KMS-11 (cell line): ENCODE results near the gene TSPAN14.

Experiments used
- H2AFZ ChIP-seq: fragments of 200-600 bp; sonication (generic); 2 replicates; pipeline ENCODE4 v1.6.1; 2016; ENCODE audit warnings: antibody characterized with exemption, mixed run types, low read depth
- H3K27ac ChIP-seq: fragments of 200-600 bp; sonication (generic); 2 replicates; pipeline ENCODE4 v1.6.1; 2016; ENCODE audit warnings: mild to moderate bottlenecking, mixed run types
- H3K27me3 ChIP-seq: fragments of 200-600 bp; sonication (generic); 2 replicates; pipeline ENCODE4 v1.6.1; 2017; ENCODE audit warnings: mild to moderate bottlenecking, low read depth, mixed run types, moderate library complexity; ENCODE audit not compliant: insufficient read depth
- H3K36me3 ChIP-seq: fragments of 200-600 bp; sonication (generic); 2 replicates; pipeline ENCODE4 v1.6.1; 2017; ENCODE audit warnings: mild to moderate bottlenecking, mixed run types; ENCODE audit not compliant: insufficient read depth
- H3K4me1 ChIP-seq: fragments of 200-600 bp; sonication (generic); 2 replicates; pipeline ENCODE4 v1.6.1; 2016; ENCODE audit warnings: mild to moderate bottlenecking, low read depth, mixed run types; ENCODE audit not compliant: poor library complexity, severe bottlenecking
- H3K4me2 ChIP-seq: fragments of 200-600 bp; sonication (generic); 2 replicates; pipeline ENCODE4 v1.7.0; 2016; ENCODE audit warnings: mild to moderate bottlenecking, mixed run types
- H3K4me3 ChIP-seq: fragments of 200-600 bp; sonication (generic); IDR thresholded peaks from 2 replicates; pipeline ENCODE4 v1.6.1; 2017; ENCODE audit warnings: low read depth, low read length, mixed read lengths; ENCODE audit not compliant: insufficient read depth
- H3K79me2 ChIP-seq: fragments of 200-600 bp; sonication (generic); 2 replicates; pipeline ENCODE4 v1.6.1; 2016; ENCODE audit warnings: low read depth, mixed run types; ENCODE audit not compliant: insufficient read depth
- H3K9ac ChIP-seq: fragments of 200-600 bp; sonication (generic); 2 replicates; pipeline ENCODE4 v1.6.1; 2016; ENCODE audit warnings: mild to moderate bottlenecking, mixed run types
- H4K20me1 ChIP-seq: fragments of 200-600 bp; sonication (generic); 2 replicates; pipeline ENCODE4 v1.6.1; 2016; ENCODE audit warnings: mild to moderate bottlenecking, mixed run types; ENCODE audit not compliant: insufficient read depth
- TF ChIP-seq, protein P1 (sequence below): fragments of 200-600 bp; sonication (generic); conservative IDR thresholded peaks from 2 replicates; pipeline ENCODE4 v1.6.1; 2017; ENCODE audit warnings: low read depth, mild to moderate bottlenecking, antibody characterized with exemption, low read length, moderate library complexity, mixed read lengths

The TSPAN14 gene

DNA sequence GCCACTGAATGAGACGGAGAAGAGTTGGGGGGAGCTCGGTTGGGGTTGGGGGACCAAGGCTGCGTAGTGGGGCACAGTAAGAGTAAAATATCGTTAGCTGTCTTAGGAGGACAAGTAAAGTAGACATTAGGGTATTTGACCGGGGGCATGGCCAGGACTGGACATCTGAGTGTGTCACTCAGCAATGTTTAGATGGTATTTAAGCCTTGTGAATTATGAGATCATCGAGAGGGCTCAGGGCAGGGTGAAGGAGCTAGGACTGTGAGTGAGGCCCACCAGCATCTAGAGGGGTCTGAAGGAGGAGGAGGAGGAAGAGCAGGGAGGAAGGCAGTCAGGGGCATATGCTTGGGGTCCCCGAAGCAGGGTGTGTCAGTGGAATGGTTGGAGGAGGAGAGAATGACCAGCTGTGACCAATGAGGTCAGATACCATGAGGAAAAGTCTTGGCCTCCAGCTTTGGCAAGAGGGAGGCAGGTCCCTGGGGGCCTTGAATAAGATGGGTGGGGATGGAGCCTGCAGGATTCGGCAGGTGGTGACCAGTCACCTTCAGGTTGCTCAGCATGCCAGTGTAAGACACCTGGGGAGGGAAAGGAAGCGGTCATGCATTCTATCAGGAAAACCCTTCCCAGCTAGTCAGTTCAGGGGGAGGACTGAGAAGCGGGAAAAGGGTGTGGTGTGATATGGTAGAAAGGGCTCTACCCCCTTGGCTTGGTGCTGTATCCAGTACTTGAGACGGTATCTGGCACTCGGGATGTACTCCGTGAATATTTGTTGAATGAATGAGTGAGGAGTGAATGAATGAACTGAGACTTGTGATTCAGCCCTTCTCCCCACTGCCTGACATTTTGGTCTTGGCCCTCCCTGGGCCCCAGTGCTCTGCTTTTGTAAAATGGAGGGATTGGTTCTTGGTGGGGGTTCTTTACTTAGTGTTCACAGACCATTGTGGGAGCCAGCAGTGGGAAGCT, 48.8 kb downstream of the TSPAN14 start:
- Histone ChIP-seq H3K27me3 (no peaks in the 10 kb centered on the region), H4K20me1 (no peaks in the 10 kb centered on the region), H3K27ac (no peak overlapping the region), H3K79me2 (no peaks in the 10 kb centered on the region), H3K4me2 (no peak overlapping the region), H2AFZ (no peak overlapping the region), H3K4me1 (peaks cover 3% of the 10 kb centered on the region), H3K36me3 (no peaks in the 10 kb centered on the region), H3K4me3 (no peak overlapping the region), H3K9ac (no peak overlapping the region)
- TF ChIP-seq, protein P1, sequence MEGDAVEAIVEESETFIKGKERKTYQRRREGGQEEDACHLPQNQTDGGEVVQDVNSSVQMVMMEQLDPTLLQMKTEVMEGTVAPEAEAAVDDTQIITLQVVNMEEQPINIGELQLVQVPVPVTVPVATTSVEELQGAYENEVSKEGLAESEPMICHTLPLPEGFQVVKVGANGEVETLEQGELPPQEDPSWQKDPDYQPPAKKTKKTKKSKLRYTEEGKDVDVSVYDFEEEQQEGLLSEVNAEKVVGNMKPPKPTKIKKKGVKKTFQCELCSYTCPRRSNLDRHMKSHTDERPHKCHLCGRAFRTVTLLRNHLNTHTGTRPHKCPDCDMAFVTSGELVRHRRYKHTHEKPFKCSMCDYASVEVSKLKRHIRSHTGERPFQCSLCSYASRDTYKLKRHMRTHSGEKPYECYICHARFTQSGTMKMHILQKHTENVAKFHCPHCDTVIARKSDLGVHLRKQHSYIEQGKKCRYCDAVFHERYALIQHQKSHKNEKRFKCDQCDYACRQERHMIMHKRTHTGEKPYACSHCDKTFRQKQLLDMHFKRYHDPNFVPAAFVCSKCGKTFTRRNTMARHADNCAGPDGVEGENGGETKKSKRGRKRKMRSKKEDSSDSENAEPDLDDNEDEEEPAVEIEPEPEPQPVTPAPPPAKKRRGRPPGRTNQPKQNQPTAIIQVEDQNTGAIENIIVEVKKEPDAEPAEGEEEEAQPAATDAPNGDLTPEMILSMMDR = no peak

DNA sequence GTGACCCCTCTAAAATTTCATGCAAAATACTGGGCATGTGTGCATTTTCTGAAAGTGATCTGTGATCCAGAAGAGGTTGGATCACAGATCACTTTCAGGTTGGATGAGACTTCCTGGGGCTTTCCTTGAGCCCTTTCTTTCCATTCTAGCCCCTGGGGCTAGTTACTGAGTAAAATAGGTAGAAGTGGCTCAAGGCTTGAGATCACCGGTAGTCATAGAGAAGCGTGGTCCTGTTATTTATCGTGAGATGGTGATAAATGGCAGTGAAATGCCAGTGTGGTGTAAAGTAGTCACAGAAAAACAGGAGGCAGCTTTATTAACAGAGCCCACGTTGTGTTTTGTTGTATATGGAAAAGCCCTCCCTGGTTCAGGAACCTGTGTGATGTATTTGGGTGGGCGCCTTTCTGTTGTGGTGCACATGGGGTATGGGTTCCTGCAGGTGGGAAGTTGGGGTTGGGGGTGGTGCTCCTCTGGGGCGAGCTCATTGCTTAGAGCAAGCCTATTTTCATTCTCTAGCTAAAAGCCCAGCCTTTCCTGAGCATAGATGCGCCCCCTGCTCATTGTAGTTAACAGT, 49.6 kb downstream of the TSPAN14 start:
- Histone ChIP-seq H3K4me1 (peaks cover 3% of the 10 kb centered on the region), H4K20me1 (no peaks in the 10 kb centered on the region), H3K36me3 (no peaks in the 10 kb centered on the region), H3K4me3 (no peak overlapping the region), H3K79me2 (no peaks in the 10 kb centered on the region), H3K27me3 (no peaks in the 10 kb centered on the region), H3K9ac (no peak overlapping the region), H3K27ac (no peak overlapping the region), H2AFZ (no peak overlapping the region), H3K4me2 (no peak overlapping the region)
- TF ChIP-seq, protein P1 = no peak

- TF ChIP-seq, protein P1 = no peak
- H2AFZ ChIP-seq = no peak overlapping the region
- no peak overlapping the region for H3K4me3 ChIP-seq
- H4K20me1 ChIP-seq = no peaks in the 10 kb centered on the region
- no peak overlapping the region for H3K4me2 ChIP-seq
- H3K27ac ChIP-seq = no peak overlapping the region
- no peaks in the 10 kb centered on the region for H3K36me3 ChIP-seq
- no peaks in the 10 kb centered on the region for H3K4me1 ChIP-seq
- H3K27me3 ChIP-seq = no peaks in the 10 kb centered on the region
- H3K9ac ChIP-seq = no peak overlapping the region
- H3K79me2 ChIP-seq = no peaks in the 10 kb centered on the region
These were observed 50.2 kb downstream of the TSPAN14 start for GRCh38 chr10:80504158-80504811.

DNA sequence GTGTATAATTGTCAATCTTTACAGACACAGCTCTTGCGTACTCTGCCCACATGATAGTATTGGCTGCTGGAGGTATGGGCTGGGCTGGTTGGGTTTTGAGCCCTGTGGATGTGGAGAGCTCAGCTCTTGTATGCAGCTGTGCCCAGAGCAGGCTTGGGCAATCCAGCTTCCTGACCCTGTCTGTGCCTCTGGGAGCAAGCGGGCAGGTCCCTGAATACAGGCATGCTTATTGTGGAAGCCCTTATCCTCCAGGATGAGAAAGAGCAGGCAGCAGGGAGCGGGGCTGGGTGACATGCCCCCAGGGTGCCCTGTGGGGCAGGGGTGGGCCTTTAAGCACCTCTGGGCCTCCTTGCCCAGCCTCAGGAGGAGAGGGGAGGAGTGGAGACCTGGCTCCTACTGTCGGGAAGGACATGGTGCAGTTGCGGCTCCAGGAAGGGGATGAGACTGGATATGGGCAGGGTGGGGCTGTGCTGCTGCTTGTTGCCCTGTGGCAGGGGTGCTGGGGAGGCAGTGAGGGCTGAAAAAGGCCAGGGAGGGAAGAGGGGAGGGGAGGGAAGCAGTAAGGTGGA, 50.9 kb downstream of the TSPAN14 start:
- Histone ChIP-seq H3K27me3 (no peaks in the 10 kb centered on the region), H3K79me2 (no peaks in the 10 kb centered on the region), H3K4me1 (no peaks in the 10 kb centered on the region), H3K4me2 (no peak overlapping the region), H3K27ac (no peak overlapping the region), H3K36me3 (no peaks in the 10 kb centered on the region), H2AFZ (0 out of 2 replicates have a peak overlapping the region, but pooled peaks have one; percentile 1), H4K20me1 (no peaks in the 10 kb centered on the region), H3K9ac (no peak overlapping the region), H3K4me3 (no peak overlapping the region)
- TF ChIP-seq, protein P1 = no peak
